Measurements from ENCODE around the gene ATG4B. TPM values are rescaled to one million over a fixed set of nuclear protein-coding genes. Genes with fewer than 3 reads are reported as not detected.
A peak's percentile ranks its signal among the peaks of the same experiment; 100 is the strongest.

ATG4B gene
- polyA plus RNA-seq, 4 donors, result 68.3 to 87.6 (median 76.0) TPM

DNA sequence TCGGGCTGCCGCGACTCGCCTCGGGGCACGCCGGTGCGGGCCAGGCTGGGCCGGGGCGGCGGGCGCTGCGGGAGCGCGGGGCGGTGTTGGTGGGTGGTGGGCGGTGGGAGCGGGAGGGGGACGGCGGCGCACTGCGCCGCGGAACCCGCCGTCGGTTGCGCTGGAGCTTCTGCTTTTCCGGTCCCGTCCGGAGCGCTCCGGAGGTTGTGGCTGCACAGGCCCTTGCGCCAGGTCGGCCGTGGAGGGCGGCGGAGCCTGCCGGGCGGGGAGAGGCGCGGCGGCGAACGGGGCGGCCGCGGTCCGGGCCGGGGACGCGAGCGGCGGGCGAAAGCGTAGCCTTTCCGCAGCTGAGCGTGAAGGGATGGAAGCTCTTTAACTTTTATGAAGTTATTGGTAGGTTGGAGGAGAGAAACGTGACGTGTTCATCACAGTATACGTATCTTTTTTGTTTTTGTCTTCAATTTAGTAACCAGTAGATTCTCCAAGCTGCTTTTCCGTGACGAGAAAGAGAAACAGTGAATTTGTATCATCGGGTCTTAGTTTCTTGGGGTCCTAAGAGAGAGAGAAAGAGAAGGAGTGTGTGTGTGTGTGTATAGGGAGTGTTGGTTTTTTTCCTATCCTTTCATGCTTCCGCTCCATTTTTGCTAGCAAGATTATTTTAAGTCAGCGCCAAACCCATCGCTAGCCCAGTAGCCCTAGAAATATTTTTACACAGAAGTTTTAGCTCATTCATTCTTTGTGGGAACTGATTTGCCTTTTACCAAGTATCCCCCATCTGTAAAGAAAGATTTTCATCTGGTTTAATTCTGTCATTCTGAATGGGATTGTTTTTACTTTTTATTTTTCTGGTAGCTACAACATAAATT, 535 bp downstream of the ATG4B start:
- no peak for DNase-seq (ENCODE audit: low read depth in 4 of 4, low spot score in 3 of 4)

DNA sequence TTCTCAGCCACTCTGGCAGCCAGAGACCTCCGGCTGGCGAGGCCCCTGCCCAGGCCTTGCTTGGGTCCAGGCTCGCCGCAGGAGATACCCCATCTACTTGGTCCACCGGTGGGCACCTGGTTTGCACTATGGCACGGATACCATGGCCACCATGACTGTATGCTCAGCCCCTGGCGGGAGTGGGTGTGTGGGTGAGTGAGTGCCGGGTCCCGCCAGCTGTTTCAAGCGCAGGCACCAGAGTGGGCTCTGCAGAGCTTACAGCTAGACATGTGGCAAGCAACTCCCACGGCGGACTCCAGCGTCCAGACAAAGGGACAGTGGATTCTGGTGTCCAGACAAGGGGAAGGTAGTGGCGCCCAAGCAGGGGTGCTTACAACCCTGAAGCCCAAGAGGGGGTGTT, 1.4 kb downstream of the ATG4B start:
- no peak for DNase-seq (ENCODE audit: low read depth in 4 of 4, low spot score in 3 of 4)

DNA sequence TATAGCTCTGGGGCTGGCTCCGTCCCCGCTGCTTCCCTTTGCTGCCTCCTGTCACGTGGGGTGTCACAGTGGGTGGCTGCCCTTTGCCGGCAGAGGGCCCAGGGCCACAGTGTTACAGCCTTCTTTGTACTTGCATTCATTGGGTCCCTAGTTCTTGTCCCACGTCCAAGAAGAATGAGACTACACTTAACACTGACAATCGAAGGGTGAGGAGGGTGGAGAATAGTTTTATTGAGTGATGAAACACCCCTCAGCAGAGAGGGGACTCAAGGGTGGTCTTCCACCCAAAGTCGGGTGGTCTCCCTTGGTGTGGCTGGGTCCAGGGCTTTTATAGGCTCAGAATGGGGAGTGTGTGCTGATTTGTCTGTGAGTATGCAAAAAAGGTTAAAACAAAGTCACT, 1.9 kb downstream of the ATG4B start:
- no peak for DNase-seq (ENCODE audit: low read depth in 4 of 4, low spot score in 3 of 4)

DNA sequence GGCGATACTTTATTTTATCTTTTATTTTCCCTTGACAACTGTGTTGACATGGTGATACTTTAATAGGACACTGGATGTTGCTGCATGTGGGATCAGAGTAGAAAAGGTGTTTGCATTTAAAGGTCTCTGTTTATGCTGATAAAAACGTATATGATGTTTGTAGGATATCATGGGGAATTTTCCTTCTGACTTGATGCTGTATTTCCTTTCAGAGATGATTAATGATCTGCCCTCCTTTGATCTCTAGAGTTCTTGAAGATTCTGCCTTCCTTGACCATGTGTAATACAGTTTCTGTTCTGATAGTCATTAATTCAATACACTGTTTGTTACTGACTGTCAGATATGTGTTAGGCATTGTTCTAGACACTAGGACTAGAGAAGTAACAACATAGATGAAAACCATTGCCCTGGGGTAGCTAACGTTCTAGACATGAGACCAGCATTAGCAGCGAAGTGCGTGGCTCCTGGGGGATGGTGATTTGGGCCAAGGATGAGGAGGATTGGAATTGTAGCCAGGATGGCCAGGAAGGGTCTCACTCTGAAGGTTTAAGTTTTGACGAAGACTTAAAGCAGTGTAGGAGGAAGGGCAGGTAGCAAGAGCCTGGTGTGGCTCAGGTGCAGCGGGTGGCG, 2.8 kb downstream of the ATG4B start:
- no peak for DNase-seq (ENCODE audit: low read depth in 4 of 4, low spot score in 3 of 4)

DNA sequence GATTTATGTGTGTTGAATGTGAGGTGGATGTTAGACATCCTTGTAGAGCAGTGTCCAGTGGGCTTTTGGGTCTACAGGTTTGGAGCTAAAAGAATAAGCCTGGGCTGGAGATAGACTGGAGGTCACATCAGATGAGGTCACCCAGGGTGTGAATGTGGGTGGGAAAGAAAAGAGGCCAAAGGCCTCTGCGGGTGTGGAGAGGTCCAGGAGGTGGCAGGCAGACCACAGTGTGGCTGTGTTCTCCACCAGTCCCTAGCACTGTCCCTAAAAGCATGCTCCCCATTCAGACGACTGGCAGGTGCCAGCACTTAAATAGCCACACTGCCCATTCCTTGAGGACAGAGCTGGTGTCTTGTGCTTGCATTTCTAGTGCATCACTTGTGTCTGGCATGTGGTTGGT, 4.1 kb downstream of the ATG4B start:
- no peak for DNase-seq (ENCODE audit: low read depth in 4 of 4, low spot score in 3 of 4)

DNA sequence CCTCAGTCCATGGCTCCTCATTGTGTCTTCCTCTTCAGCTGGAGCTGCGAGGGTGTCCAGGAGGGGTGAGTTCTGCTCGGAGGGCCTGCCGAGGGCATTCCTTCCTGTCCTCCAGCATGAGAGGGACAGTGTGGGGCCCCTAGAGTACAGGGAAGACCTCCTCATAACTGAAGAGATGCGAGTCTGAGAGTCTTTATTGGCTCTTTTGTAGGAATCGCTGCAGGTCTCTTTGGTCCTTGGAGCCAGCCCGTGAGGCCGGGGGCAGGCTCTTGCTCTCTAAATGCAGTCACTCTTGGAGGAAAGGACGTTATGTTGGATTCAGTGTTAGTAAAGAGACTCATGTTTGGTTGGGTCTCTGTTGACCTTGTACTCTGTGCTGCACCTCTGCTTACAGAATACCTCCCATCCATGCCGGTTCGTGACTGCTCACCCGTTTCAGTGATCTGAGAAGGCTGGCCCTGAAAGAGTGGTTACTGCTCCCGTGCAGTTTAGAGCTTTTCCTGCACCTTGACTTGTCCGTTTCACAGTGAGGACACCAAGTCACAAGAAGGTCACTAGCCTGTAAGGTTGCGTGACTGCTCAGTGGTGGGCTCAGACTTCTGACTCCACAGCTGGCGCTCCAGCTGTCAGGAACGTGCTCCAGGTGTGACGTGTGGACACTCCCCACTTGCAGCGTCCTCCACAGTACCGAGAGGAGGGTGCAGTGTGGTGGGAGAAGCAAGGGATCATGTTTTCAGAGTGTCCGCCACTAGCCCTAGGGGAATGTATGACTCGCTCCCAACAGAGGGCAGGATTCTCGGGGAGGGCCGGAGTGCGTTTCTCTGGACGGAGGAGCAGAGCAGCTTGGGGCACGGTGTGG, 7.8 kb downstream of the ATG4B start:
- DNase-seq (ENCODE audit: low read depth in 4 of 4, low spot score in 3 of 4), result no peak

DNA sequence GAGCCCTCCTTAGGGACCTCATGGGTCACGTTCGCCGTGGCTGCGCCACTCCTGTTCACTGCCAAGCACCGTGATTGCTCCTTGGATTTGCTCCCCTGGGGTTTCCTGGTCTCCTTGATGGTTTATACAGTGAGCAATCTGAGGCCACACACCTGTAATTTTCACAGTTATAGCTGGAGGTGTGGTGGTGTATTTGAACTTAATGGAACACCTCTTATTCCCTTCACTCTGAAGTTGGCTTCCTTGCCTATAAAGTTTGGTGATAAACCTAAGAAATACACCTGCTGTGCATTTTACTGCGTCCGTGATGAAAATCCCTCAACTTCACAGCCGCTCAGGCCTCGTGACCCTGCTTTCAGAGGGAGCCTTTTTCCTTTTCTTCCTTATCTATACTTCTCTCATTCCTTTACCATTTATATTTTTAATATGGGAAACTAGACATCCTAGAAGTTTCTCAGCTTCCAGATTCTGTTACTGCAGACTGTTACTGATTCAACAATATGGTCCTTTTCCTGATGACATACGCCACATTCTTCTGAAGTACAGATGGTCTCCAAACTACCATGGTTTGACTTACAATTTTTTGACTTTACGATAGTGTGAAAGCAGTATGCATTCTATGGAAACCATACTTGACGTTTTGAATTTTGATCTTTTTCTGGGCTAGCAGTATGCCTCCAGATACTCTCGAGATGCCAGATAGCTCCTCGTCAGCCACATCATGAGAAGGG, 8.6 kb downstream of the ATG4B start:
- DNase-seq (ENCODE audit: low read depth in 4 of 4, low spot score in 3 of 4), result no peak

DNA sequence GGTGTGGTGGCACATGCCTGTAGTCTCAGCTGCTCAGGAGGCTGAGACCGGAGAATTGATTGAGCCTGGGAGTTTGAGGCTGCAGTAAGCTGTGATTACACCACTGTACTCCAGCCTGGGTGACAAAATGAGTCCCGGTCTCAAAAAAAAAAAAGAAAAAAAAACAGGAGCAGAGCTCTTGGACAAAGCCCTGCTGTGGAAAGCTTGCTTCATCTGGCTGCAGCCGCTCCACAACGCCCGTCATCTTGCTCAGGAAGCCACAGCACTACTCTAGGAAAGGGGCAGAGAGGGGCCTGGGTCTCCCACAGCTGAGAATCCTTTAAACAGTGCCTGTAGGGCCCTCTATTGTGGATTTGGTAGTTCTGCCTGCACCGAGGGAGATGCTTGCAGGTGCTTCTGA, 11.0 kb downstream of the ATG4B start:
- DNase-seq (ENCODE audit: low read depth in 4 of 4, low spot score in 3 of 4), result no peak

DNA sequence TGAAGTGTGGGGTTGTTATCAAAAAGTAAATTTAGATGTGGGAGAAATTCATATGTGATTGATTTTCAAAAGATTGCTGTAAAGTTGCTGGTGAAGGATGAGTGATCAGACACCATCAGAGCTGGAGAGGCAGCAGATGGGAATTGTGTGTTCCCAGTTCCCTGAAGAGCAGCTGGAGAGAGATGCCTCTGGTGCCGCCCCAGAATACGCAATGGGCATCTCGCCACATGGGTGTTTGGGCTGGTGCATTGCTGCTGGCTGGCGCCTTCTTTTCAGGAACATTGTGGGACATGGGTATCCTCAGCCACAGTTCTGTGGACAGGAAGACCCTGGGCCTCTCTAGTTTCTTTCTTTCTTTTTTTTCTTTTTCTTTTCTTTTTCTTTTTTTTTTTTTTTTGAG, 11.9 kb downstream of the ATG4B start:
- DNase-seq (ENCODE audit: low read depth in 4 of 4, low spot score in 3 of 4), result no peak

DNA sequence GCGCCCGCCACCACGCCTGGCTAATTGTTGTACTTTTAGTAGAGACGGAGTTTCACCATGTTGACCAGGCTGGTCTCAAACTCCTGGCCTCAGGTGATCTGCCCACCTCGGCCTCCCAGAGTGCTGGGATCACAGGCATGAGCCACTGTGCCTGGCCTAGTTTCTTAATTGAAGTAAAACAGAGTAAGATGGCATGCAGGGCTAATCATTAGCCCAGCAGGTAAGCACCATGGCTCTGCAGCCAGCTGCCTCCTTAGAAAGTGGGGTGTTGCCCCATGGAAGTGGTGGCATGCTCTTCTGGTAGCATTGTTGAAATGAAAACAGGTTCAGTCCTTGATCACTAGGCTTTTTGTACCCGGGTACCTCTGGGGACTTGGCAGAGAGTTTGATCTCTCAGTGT, 12.4 kb downstream of the ATG4B start:
- no peak for DNase-seq (ENCODE audit: low read depth in 4 of 4, low spot score in 3 of 4)

DNA sequence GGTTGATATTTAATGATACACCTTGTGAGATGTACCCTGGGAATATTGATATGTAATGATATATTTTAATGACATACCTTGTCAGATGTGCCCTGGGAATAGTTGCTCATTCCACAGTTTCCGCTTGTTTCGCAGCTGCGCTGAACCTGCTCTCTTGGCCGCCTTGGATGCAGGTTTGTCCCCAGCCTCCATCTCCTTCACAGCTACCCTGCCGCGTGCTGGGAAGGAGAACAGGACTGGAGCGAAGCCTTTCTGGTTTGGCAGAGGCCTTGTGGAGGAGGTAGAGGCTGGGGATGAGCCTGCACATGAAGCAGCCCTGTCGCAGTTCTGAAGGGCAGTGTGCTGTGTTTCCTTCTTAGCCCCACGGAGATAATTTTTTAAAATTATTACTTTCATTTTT, 14.6 kb downstream of the ATG4B start:
- no peak for DNase-seq (ENCODE audit: low read depth in 4 of 4, low spot score in 3 of 4)

DNA sequence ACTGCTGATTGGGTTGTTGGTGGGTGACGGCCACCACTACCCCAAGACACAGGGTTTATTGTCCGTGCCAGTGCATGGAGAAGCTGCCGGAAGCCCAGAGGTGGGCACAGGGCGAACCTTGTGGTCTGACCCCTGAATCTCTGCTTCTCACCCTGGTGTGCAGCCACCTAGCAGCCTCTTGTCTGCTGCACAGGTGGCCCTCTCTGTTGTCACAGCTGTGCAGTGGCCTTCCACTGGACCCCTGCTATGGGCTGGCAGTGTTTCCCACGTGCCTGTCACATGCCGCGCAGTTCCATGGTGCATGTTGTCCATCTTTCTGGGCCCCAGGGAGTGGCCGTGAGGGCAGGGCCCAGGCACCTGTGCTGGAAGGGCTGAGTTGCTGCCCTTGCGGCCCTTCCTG, 15.2 kb downstream of the ATG4B start:
- no peak for DNase-seq (ENCODE audit: low read depth in 4 of 4, low spot score in 3 of 4)

DNA sequence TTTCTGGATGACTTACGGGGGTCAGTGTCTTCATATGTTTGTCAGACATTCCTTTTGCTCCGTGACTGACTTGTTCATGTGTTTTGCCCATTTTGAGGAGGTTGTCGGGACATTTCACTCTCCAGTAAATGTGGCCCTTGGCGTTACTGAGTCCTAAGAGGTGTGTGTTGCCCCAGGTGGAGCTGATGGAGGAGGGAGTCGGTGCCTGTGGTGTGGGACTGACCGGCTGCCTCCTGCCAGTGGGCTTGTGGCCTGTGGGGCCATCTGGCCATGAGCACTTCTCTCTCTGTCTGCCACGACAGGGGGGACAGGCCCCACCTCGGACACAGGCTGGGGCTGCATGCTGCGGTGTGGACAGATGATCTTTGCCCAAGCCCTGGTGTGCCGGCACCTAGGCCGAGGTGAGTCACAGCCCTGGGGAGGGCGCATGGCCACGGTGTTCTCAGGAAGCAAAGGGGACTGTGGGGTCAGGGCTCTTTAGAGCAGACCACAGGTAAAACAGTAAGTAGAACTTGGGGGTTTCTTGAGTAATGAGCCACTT, 15.8 kb downstream of the ATG4B start:
- no peak for DNase-seq (ENCODE audit: low read depth in 4 of 4, low spot score in 3 of 4)

DNA sequence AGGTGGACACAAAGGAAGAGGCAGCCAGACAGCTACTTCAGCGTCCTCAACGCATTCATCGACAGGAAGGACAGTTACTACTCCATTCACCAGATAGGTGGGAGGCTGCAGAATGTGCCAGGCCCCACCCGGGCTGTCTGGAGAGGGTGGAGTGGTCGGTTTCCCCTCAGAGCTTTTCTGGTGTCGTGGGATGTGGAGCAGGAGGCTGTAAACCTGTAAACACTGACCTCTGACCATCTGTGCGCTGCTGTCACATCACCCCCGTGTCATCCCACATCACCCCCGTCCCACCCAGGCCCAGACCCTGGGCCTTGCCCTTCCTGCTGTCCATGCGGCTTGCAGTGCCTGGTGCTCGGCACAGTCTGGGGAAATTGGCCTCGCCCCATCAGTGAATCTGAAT, 17.1 kb downstream of the ATG4B start:
- DNase-seq (ENCODE audit: low read depth in 4 of 4, low spot score in 3 of 4), result no peak

DNA sequence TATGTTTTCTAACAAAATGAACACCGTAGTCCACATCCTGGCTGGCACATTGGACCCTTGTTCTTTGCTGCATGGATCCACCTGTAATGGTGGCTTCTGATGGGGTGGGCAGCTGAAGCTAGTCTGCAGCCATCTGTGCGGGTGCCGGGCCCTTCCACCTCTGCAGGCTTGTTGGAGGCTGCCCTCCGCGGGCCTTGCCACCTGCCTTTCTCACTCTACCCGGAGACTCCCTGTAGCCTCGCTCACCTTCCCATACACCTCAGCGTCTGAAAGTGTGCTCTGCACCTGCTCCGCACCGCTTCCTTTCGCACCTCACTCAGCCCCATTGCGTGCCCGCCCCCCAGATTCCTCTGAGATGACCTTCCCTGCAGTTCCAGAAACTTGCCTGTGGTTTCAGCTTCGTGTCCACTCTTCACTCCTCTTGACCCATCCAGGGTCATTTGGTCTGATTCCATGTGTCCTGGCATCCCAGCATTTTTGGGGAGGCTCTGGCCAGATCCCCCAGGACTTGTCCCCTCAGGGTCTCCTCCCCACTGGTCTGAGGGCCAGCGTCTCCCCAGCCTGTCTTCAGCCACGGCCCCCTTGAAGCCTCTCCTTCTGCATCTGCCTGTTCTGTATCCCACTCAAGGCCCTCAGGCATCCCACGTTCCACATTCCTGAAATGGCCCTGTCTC, 18.2 kb downstream of the ATG4B start:
- no peak for DNase-seq (ENCODE audit: low read depth in 4 of 4, low spot score in 3 of 4)

DNA sequence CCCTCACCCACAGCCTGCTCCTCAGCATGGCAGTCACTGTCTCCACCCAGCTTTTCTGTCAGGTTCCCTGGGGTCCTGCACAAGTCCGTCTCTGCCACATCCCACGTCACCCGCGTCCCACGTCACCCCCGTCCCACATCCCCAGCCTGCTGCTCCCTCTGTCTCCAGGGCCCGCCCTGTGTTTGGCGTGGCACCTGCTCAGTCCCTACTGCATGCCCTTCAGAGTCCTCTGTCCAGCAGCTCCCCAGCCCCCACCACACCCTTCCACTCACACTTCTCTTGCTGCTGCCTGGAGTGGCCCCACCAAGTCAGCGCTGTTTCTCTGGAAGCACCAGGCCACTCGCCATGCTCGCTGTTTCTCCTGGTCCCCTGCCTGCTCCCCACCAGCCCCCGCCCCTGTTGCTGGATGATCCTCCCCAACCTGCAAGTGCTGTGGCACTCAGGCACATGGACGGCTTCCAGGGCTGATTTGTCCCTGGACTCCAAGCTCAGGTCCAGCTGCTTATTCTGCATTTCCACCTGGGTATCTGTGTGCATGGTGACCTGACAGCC, 18.8 kb downstream of the ATG4B start:
- no peak for DNase-seq (ENCODE audit: low read depth in 4 of 4, low spot score in 3 of 4)

DNA sequence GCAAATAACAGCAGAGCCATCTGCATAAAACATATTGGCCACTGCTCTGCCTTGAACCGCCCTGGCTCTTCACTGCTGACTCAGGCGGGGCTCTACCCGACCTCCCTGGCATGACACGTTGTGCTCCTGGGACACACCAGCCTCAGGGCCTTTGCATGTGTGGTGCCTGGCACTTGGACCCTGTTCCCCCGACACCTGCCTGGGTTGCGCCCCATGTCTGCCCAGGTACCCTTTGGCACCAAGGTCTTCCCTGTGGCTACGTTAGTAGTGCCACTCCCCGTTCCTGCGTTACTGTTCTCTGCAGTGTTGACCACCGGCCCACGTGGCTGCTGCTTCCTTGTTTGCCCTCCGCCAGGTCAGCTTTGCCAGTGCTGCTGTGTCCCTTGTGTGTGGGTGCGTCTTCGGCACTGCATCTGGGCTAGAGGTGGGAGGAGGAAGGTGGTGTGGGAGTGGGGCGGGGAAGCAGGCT, 20.3 kb downstream of the ATG4B start:
- no peak for DNase-seq (ENCODE audit: low read depth in 4 of 4, low spot score in 3 of 4)

DNA sequence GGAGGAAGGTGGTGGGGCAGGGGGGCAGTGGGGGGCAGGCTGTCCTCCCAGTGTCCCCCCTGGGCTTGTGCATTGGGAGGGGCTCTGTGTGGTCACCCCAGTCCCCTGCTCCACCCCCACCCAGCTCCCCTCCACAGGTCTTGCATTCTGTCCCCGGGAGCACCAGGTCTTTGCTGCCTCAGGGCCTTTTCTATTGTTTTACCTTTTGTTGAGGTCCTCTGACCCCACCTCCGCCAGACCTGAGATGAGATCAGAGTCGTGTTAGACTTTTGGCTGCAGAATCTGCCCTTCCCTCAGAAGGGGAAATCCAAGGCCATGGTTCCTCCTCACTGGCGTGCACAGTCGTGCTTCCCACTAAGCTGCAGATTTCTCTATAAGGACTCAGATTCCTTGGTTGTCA, 20.8 kb downstream of the ATG4B start:
- DNase-seq (ENCODE audit: low read depth in 4 of 4, low spot score in 3 of 4), result no peak

DNA sequence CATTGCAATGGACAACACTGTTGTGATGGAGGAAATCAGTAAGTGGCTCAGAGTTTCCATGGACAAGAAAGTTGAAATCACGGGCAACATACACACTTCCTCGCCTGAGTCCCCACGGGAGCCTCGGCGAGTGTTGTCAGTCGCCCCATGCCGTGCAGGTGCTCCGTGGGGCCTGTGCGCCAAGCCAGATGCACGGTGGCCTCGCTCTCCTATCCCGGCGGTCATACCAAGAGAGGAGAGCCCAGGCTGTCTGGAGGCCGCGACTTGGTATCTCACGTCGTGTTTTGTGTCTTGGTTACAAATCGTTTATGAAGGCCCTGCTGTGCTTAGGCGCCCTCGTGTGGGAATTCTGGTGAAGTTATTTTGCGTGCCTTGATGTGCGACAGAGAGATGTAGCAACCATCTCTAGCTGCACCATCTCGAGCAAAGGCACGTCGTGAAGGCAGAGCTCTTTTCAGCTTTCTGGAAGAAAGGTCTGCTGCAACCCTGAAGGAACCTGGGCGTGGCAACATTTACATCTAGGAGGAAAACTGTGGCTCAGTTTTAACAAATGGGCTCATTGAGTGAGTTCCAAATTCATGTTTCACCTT, 21.8 kb downstream of the ATG4B start:
- peak in 2 of 4 donors; percentile 50 to 56 for DNase-seq (ENCODE audit: low read depth in 4 of 4, low spot score in 3 of 4)
